NCI-H1092 treated with DMSO at 0.1 percent for 48 hours (cell line): Measurements from ENCODE around the gene VNN1.

ENCODE experiments used
- DNase-seq: peaks from one replicate; lab custom pipeline; 2025; lab: John Stamatoyannopoulos, UW

The VNN1 gene, protein sequence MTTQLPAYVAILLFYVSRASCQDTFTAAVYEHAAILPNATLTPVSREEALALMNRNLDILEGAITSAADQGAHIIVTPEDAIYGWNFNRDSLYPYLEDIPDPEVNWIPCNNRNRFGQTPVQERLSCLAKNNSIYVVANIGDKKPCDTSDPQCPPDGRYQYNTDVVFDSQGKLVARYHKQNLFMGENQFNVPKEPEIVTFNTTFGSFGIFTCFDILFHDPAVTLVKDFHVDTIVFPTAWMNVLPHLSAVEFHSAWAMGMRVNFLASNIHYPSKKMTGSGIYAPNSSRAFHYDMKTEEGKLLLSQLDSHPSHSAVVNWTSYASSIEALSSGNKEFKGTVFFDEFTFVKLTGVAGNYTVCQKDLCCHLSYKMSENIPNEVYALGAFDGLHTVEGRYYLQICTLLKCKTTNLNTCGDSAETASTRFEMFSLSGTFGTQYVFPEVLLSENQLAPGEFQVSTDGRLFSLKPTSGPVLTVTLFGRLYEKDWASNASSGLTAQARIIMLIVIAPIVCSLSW

DNA sequence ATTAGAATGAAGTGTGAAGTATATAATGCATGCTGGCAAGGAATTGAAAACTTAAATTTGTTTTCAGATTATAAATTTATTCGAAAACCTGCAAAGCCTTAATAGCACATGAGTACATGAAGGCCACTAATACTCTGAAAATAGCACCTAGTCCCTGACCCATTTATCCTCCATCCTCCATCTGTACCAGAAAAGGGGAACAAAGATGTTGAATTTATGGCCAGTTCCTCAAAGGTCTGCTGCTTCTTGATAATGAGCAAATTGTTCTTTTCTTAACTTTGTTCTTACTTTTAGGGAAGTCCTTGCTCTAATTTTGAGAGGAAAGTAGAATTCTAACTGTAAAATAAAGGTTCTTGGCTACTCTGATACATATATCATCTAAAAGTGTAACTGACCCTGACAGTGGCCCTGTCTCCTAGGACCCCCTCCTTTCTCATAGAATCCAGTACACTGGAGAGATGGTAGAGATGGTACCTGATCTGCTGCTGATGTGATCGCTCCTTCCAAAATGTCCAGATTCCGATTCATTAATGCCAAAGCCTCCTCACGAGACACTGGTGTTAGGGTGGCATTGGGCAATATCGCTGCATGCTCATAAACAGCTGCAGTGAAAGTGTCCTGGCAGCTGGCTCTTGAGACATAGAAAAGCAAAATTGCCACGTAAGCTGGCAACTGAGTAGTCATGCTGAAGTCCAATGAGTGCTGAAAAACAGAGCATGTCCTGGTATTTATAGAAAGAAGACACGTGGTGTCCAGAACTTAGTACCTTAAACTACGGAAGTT, at the start of gene VNN1:
Gene VNN1, minus strand, starts transcription at position 704 of the 783 bp plus-strand sequence. Its CDS starts 20 bp downstream, at position 684.
- no peak for DNase-seq

DNA sequence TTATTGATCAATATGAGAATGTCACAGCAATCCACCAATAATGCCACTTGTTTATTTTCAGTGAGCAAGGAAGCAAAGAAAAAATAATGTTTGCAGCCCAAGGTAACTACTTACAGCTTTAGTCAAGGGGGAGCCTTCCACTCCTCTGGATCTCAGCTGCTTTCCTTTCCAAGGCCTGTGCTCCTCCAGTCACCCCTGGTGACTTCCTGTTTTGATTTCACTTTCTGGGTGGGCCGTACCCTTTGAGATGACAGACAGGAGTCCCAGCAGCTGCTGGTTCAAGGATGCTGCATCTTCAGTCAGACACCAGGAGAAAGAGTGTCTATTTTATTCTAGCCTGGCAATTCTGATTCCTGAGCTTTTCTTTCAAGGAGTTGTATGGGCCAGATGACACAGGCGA, 49.4 kb upstream of the VNN1 start:
- no peak for DNase-seq

DNA sequence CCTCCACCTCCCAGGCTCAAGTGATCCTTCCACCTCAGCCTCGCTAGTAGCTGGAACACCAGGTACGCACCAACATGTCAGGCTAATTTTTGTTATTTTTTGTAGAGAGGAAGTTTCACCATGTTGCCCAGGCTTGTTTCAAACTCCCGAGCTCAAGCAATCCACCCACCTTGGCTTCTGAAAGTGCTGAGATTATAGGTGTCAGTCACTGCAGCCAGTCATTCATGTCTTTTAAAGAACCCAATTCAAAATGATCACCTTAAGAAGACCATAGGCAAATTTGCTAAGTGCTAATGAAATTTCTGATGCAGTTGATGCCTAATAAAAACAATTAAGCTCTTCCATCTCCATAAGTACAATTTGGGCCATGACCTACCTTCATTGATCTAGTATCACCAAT, 46.4 kb upstream of the VNN1 start:
- DNase-seq = no peak

DNA sequence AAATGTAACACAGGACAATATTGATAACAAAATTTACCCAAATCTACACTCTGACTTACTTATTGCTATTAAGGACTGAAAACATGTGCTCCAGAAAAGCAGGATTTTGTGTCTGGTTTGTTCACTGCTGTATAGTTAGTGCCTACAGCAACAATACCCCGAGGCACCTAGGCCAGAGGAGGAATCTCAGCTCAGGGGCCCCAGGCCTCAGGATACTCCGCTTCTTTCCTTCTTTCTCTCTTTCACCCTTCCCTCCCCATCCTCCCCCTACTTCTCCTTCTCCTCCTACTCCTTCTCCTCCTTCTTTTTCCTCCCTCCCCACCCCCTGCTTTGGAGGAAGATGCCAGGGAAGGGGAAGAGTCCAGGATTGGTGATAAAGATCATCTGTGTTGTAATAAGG, 44.8 kb upstream of the VNN1 start:
- DNase-seq = no peak

DNA sequence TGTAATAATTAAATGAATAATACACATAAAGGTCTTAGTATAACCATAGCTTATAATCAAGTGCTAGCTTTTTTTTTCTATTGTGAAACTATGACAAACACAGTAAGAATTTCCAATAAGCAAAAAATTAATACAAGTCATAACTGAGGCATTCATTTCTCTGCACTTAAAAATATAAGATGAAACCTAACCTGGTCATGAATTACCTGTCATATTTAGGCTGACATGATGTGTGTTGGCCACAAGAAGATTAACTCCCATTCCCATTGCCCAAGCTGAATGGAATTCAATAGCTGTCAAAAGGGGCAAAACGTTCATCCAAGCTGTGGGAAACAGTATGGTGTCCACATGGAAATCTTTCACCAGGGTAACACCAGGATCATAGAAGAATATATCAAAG, 38.4 kb upstream of the VNN1 start:
- DNase-seq = no peak

DNA sequence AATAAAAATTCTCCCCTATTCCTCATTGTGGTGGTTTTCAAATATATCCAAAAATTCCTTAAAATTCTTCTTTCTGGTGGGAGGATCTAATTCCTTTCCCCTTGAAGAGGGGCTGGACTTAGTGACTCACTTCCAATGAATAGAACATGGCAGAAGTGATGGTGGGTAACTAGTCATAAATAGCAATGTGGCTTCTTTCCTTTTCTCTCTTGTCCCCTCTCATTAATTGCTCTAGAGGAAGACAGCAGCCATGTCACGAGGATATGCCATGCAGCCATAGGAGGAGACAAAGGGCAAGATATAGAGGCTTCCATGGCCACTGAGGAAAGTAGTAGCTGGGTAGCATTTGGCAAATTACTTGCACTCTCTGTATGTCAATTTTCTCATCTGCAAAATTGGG, 38.0 kb upstream of the VNN1 start:
- no peak for DNase-seq

DNA sequence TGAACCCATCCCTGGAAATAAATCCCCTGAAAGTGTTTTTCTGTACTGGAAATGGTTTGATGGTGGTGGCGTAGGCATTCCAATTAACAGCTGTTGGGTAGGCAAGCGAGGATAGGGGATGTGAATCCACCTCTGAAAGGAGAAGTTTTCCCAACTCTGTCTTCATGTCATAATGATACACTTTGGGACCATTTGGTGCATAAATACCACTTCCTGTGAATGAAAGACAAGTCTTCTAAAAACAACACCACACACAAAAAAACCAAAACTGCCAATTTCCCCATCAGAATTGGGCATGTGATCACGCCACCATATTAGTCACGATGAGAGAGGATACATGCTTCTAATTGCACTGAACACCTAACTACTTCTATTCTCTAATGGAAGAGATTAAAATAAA, 37.5 kb upstream of the VNN1 start:
- DNase-seq = no peak

DNA sequence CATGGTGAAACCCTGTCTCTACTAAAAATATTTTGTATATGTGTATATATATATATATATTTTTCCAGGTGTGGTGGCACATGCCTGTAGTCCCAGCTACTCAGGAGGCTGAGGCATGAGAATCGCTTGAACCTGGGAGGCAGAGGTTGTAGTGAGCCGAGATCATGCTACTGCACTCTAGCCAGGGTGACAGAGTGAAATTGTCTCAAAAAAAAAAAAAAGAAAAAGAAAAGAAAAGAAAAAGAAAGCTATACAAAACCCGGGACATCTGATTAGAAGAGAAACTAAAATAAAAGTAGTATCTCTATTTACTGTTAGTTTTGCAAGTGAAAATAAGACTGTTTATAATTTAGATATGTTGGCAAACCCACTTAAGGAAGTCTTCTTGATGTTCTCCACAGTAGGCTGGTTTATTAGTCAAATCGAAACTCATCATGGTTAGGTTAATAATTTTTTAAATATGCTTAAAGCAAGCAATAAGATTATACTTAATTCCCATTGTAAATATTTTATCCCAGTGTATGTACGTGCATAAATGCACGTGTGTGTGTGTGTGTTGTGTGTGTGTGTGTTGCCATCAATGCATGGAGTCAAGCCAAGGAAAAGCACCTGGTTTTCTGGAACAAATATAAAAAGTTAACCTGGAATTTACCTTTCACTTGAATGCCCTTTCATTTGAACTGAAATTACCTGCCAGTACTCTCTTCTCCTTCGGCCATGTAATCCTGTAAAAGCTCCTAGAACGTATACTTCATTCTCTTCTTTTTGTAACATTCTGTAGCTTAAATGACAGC, 36.8 kb upstream of the VNN1 start:
- DNase-seq = no peak

DNA sequence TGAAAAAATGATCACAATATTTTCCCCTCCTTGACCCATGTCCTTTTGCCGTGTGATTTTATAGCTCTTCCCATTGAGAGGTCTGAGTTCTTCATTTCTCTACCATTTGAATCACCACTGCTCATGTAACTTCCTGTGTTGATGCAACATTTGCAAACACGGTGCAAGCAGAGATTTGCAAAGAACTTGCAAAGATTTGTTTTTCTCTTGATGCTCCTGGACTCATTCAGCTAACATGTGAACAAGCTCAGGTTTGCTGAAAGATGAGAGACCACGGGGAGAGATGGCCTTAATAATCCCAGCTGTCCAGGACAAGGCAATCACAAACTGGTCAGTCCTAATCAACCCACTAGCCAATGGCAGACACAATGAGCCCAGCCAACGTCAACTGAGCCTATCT, 35.3 kb upstream of the VNN1 start:
- DNase-seq = no peak

DNA sequence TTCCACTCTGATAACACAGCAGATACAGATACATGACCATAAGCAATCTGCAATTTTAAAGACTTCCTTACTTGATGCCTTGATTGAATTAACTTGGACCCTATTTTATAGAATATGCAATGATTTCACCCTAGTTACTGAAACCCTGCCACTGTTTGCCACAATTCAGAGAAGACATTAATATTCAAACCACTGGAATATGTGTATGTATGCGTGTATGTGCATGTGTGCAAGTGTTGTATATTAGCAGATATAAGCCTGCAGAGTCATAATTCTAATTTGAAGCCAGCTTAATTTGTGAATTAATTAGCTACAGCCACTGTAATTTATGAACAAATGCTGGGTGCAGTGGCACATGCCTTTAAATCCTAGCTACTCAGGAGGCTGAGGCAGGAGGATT, 34.6 kb upstream of the VNN1 start:
- no peak for DNase-seq

DNA sequence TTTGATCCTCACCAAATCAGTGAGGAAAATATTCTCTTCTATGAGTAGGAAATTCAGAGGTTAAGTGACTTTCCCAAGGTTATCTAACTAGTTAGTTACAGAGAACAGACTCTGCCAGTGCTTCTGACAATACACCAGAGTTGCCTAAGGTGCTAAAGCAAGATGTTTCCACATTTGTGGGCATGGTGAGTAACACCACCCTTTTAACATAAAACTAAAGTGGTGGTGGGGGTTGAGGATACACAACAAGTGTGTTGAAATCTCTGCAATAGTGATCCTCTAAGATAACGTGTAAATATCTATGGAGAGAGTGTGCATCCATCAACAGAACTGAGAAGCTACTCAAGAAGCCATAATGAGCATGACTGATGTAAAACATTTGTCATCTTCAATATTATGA, 32.2 kb upstream of the VNN1 start:
- no peak for DNase-seq

DNA sequence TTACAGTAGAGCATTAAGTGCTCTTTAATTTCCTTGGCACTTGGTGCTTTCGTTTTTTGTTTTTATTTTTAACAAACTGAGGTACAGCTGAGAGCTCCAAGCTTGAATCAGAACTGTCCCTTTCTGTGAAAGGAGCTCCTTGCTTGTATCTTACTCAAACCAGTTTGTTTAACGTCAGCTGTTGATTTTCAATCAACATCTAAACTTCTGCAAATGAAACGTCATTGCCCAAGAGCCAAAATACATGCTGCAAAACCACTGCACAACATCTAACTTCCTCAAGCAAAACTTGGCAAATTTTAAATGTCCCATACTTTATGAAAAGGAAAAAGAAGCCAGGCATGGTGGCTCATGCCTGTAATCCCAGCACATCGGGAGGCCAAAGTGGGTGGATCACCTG, 28.6 kb upstream of the VNN1 start:
- no peak for DNase-seq

DNA sequence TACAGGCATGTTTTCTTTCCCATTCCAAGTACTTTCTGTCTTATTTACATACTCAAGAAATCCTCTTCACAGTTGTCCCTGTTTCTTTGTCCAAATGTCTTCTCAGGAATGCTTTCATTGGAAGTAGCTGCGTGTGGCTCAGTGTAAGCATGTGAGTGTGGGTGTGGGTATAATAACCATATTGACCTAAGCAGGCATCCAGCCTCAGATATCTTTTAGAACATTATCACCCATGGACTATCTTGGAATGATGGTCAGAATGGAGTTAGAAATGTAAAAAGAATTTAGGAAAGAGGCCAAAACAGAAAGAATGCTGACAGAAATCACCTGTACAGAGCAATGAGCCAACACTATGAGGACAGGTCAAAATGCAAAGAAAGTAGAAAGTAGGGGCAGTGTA, 27.4 kb upstream of the VNN1 start:
- no peak for DNase-seq

DNA sequence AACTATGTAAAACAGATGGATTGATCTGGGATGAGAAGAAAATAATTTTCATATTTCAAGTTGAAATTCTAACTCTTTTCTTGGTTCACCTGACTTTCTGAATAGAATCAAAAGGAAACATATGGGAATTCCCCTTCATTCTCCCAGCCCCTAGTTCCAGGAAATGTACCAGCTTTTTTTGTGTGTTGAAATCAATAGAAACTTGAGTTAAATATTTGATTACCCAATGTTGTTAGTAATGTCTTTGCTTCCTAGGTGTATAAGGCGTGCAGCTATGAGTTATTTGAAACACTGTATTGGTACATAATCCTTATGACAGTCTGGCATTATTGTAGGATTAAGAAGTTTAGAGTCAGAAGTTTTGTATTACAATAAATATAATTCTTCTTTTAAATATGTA, 22.4 kb upstream of the VNN1 start:
- no peak for DNase-seq

DNA sequence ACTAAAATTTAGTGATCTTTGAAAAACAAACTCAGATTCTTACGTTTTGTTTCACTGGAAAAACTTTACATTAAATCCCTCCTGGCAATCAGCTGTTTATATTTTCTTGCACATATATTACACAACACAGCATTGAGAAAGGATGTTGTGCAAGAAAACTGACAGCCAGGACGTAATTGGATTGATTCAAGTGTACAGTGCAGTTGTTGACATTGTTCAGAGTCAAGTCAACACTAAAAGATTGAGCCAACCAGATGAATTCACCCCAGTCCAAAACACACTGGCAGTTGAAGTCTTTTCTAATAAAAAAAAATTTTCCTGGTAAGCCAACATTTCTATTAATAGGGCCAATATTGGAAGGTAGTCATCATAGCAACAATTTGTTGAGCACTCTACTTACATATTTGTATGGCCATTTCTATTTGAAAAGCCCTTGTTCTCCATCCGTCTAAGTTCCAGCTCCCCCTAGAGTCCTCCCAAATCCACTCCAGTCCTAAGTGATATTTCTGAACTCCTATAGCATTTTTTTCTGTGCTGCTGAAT, 20.9 kb upstream of the VNN1 start:
- no peak for DNase-seq

DNA sequence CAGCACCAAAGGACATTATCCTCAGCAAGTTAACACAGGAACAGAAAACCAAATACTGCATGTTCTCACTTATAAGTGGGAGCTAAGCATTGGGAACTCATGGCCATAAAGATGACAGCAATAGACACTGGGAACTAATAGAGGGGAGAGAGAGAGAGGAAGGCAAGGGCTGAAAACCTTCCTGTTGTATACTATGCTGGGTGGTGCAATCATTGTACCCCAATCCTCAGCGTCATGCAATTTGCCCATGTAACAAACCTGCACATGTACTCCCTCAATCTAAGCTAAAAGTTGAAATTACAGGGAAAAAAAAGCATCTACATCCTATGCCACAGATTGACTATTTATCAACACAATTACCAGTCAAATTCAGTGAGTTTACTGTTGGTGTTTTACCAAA, 20.0 kb upstream of the VNN1 start:
- DNase-seq = no peak

DNA sequence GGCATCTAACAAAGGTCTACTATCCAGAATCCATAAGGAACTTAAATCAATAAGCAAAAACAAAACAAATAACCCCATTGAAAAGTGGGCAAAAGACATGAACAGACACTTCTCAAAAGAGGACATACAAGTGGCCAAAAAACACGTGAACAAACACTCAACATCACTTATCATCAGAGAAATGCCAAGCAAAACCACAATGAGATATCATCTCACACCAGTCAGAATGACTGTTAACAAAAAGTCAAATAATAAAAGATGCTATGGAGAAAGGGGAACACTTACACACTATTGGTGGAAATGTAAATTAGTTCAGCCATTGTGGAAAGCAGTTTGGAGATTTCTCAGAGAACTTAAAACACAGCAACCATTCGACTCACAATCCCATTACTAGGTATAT, 19.4 kb upstream of the VNN1 start:
- DNase-seq = no peak

DNA sequence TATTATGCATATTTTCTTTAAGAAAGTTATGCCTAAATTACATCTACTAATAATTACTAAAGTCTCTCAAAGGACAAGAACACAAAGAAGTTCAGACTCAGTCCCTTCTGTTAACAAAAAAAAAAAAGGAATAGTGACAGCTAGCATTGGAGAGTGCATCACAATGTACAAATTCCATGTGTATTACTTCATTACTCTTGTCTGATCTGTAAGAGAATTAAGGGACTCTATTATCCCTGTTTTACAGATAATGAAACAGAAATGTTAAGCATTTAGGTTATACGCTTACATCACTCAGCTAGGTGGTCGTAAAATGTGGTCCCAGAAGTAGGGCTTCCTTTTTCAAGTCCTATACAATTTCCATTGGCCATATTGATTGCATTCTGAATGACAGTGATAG, 17.2 kb upstream of the VNN1 start:
- DNase-seq = no peak

DNA sequence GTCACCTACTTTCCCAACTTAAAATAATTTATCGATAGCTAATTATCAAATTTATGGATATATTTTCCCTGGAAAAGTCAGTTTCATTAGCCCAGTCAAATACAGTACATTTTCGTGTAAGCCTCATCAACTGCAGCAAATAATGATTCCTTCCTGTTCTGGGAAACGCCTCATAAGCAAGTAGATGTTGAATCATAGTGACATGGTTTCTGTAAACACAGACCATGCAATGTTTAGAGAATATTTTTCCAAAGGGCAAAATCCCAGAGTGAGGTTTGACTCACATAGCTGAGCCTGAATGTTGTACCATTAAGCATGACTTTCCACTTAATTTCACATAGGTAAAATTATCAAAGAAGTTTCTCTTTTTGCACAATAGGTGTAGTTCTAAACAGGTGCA, 16.7 kb upstream of the VNN1 start:
- no peak for DNase-seq

DNA sequence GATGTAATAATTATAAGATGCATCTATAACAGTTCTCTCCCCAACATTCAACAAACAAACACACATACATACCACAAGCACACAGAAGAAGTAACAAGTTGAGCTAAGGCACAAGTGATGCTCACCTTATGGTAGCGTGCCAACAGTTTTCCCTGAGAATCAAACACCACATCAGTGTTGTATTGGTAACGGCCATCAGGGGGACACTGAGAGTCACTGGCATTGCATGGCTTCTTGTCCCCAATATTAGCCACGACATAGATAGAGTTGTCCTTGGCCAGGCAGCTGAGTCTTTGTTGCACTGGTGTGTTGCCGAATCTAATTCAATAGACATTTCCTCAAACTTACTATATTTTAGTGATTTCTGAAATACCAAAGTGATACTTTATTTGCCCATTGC, 14.8 kb upstream of the VNN1 start:
- DNase-seq = no peak

DNA sequence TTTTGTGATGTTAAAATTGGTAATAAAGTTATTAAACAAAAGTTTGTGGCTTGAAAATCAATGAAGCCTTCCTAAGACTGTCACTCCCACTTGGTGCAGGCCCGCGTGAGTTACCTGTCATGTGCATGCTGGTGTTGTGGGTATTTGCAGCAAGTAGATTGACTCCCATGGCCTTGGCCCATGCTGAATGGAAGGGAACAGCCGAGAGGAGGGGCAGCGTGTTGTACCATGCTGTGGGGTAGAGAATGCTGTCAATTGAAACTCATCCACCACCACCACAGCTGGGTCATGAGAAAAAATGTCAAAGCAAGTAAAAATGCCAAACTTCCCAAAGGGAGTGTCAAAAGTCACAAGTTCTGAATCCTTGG, 12.7 kb upstream of the VNN1 start:
- DNase-seq = no peak

DNA sequence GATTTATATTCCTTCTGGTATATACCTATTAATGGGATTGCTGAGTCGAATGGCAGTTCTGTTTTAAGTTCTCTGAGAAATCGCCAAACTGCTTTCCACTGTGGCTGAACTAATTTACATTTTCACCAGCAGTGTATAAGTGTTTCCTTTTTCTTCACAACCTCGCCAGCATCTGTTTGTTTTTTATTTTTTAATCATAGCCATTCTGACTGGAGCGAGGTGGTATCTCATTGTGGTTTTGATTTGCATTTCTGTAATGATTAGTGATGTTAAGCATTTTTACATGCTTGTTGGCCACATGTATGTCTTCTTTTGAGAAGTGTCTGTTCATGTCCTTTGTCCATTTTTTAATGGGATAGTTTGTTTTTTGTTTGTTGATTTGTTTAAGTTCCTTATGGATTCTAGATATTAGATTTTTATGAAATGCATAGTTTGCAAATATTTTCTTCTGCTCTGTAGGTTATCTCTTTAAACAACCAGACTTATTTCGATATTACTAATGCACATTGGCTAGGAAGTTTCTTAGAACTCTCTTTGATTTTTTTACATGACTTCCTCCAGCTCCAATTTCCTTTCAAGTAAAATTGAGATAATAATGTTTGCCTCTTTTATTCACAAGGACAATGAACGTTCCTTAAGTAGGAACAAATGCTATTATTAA, 12.2 kb upstream of the VNN1 start:
- no peak for DNase-seq
